SK-N-SH (cell line): ENCODE data around the gene PLD1. TPM values are rescaled to one million over a fixed set of nuclear protein-coding genes. Genes with fewer than 3 reads are reported as not detected.

Experiments used
- CTCF ChIA-PET: fragments of 300-600, 350-600 bp; formaldehyde crosslinking; extraction: SDS; loops from one replicate; lab custom pipeline; 2021; lab: Yijun Ruan, JAX
- POLR2A ChIA-PET: fragments of 350-600 bp; sonication (Branson Sonifier 250); formaldehyde crosslinking; extraction: SDS; loops from one replicate; lab custom pipeline; 2020; ENCODE audit warnings: antibody characterized with exemption, inconsistent platforms; lab: Yijun Ruan, JAX
- DNase-seq: peaks from one replicate; pipeline ENCODE4 v3.0.0; 2012
- H2AFZ ChIP-seq: fragments of 200-600 bp; sonication (generic); 2 replicates; pipeline ENCODE4 v1.8.1; 2016; ENCODE audit warnings: antibody characterized with exemption, mild to moderate bottlenecking, low read depth
- H3F3A ChIP-seq: fragments of 200-600 bp; sonication (generic); replicated peaks from 2 replicates; pipeline ENCODE3; 2016; ENCODE audit warnings: antibody characterized with exemption, mild to moderate bottlenecking; ENCODE audit not compliant: insufficient read depth
- H3K27ac ChIP-seq, 2 experiments: fragments of 200-500 bp in 1 of 2; fragments of 200-600 bp in 1 of 2; sonication (Bioruptor generic) in 1 of 2; sonication (generic), shearing (Covaris generic) in 1 of 2; 2 replicates each; pipeline versions ENCODE4 v1.5.1 to v1.6.1; 2014 to 2016; ENCODE audit warnings: low read depth in 2 of 2, inconsistent platforms in 1 of 2, low read length in 1 of 2, mild to moderate bottlenecking in 1 of 2, mixed read lengths in 1 of 2
- H3K27me3 ChIP-seq: fragments of 200-600 bp; sonication (generic), shearing (Covaris generic); 2 replicates; pipeline ENCODE4 v1.6.1; 2016; ENCODE audit warnings: mixed run types; ENCODE audit not compliant: insufficient read depth
- H3K36me3 ChIP-seq, 2 experiments: fragments of 200-500 bp in 1 of 2; fragments of 200-600 bp in 1 of 2; sonication (Bioruptor generic) in 1 of 2; sonication (generic) in 1 of 2; replicated peaks in 1 of 2; 2 replicates each; pipeline versions ENCODE3 to v1.5.1; 2014 to 2016; ENCODE audit warnings: low read length in 1 of 2, mild to moderate bottlenecking in 1 of 2; ENCODE audit not compliant: insufficient read depth in 2 of 2, control insufficient read depth in 1 of 2
- H3K4me1 ChIP-seq, 2 experiments: fragments of 200-500 bp in 1 of 2; fragments of 200-600 bp in 1 of 2; sonication (Bioruptor generic) in 1 of 2; sonication (generic), shearing (Covaris generic) in 1 of 2; 2 replicates each; pipeline versions ENCODE4 v1.5.1 to v1.6.1; 2014 to 2016; ENCODE audit warnings: low read depth in 1 of 2, low read length in 1 of 2, mixed run types in 1 of 2; ENCODE audit not compliant: insufficient read depth in 2 of 2, control insufficient read depth in 1 of 2
- H3K4me2 ChIP-seq: fragments of 200-600 bp; sonication (generic), shearing (Covaris generic); 2 replicates; pipeline ENCODE4 v1.6.1; 2017; ENCODE audit warnings: mixed run types
- H3K4me3 ChIP-seq, 2 experiments: fragments of 200-500 bp in 1 of 2; fragments of 200-600 bp in 1 of 2; sonication (Bioruptor generic) in 1 of 2; sonication (generic), shearing (Covaris generic) in 1 of 2; 2 replicates each; pipeline versions ENCODE4 v1.5.1 to v1.8.1; 2014 to 2016; ENCODE audit warnings: low read depth in 2 of 2, inconsistent platforms in 1 of 2, low read length in 1 of 2, mild to moderate bottlenecking in 1 of 2, mixed read lengths in 1 of 2, moderate library complexity in 1 of 2
- H3K79me2 ChIP-seq: fragments of 200-600 bp; sonication (generic); 2 replicates; pipeline ENCODE4 v1.8.1; 2017; ENCODE audit warnings: mild to moderate bottlenecking; ENCODE audit not compliant: insufficient read depth
- H3K9ac ChIP-seq: fragments of 200-600 bp; sonication (generic); 2 replicates; pipeline ENCODE4 v1.6.1; 2017; ENCODE audit warnings: mixed run types
- H3K9me2 ChIP-seq: fragments of 200-600 bp; sonication (generic); 2 replicates; pipeline ENCODE4 v1.6.1; 2017; ENCODE audit warnings: mixed run types
- H3K9me3 ChIP-seq: fragments of 200-600 bp; sonication (generic); 2 replicates; pipeline ENCODE4 v1.6.1; 2017; ENCODE audit warnings: mixed run types, mild to moderate bottlenecking, moderate library complexity
- H4K20me1 ChIP-seq: fragments of 200-600 bp; sonication (generic); 2 replicates; pipeline ENCODE4 v1.6.1; 2017; ENCODE audit warnings: mild to moderate bottlenecking, mixed run types; ENCODE audit not compliant: insufficient read depth
- CHD2 ChIP-seq: fragments of 150-350 bp; IDR thresholded peaks from 2 replicates; pipeline ENCODE4 v1.6.1; 2018; ENCODE audit warnings: low read length; ENCODE audit not compliant: partially characterized antibody
- ELF1 ChIP-seq: IDR thresholded peaks from 2 replicates; pipeline ENCODE4 v1.4.0; 2012
- EP300 ChIP-seq, 2 experiments: IDR thresholded peaks; 2 replicates each; pipeline versions ENCODE4 v1.4.0 to v1.6.1; 2012; ENCODE audit warnings: borderline replicate concordance in 1 of 2, low read depth in 1 of 2, low read length in 1 of 2
- GABPA ChIP-seq: IDR thresholded peaks from 2 replicates; pipeline ENCODE4 v1.4.0; 2012; ENCODE audit warnings: low read depth, mild to moderate bottlenecking
- JUND ChIP-seq: IDR thresholded peaks from 2 replicates; pipeline ENCODE4 v1.4.0; 2012
- MEF2A ChIP-seq: IDR thresholded peaks from 2 replicates; pipeline ENCODE4 v1.4.0; 2012; ENCODE audit warnings: low read depth, borderline replicate concordance
- MXI1 ChIP-seq: IDR thresholded peaks from 2 replicates; pipeline ENCODE4 v1.6.1; 2012; ENCODE audit warnings: mild to moderate bottlenecking, low read depth, low read length, improper control_type of control experiment
- NFIC ChIP-seq: IDR thresholded peaks from 2 replicates; pipeline ENCODE4 v1.4.0; 2012; ENCODE audit warnings: borderline replicate concordance
- POLR2AphosphoS5 ChIP-seq: IDR thresholded peaks from 2 replicates; pipeline ENCODE4 v1.6.1; 2012; ENCODE audit warnings: low read depth, low read length
- RAD21 ChIP-seq: IDR thresholded peaks from 2 replicates; pipeline ENCODE4 v1.6.1; 2012; ENCODE audit warnings: mild to moderate bottlenecking, low read length
- RCOR1 ChIP-seq: fragments of 150-350 bp; IDR thresholded peaks from 2 replicates; pipeline ENCODE4 v1.6.1; 2017; ENCODE audit warnings: antibody characterized with exemption, low read length
- RFX5 ChIP-seq: IDR thresholded peaks from 2 replicates; pipeline ENCODE4 v1.6.1; 2012; ENCODE audit warnings: mild to moderate bottlenecking, improper control_type of control experiment, low read length
- RXRA ChIP-seq: IDR thresholded peaks from 2 replicates; pipeline ENCODE4 v1.4.0; 2012; ENCODE audit warnings: low read depth, mild to moderate bottlenecking, borderline replicate concordance
- SIN3A ChIP-seq: IDR thresholded peaks from 2 replicates; pipeline ENCODE4 v1.6.1; 2012; ENCODE audit warnings: low read depth, mild to moderate bottlenecking, low read length, moderate library complexity, borderline replicate concordance
- SMC3 ChIP-seq: IDR thresholded peaks from 2 replicates; pipeline ENCODE4 v1.6.1; 2012; ENCODE audit warnings: low read depth, low read length, improper control_type of control experiment
- WGBS: methylation state at CpG from one replicate; pipeline ENCODE4 v1.1.6; 2017; ENCODE audit warnings: low lambda C conversion rate; 5-methylcytosine and 5-hydroxymethylcytosine counted together
- polyA plus RNA-seq, 3 experiments: library from polyadenylated mRNA; depleted of rRNA; stranded (reverse); fragments of >200 nt; gene quantifications; 2 replicates each; pipeline ENCODE4 v1.2.3, GENCODE V29; 2012
- TF ChIP-seq, protein P1 (sequence below): IDR thresholded peaks from 2 replicates; pipeline ENCODE4 v1.4.0; 2012; ENCODE audit warnings: low read depth
- TF ChIP-seq, protein P2 (sequence below): IDR thresholded peaks from 2 replicates; pipeline ENCODE4; 2012
- TF ChIP-seq, protein P3 (sequence below): fragments of 150-350 bp; IDR thresholded peaks from 2 replicates; pipeline ENCODE4 v1.6.1; 2016; ENCODE audit warnings: mild to moderate bottlenecking, low read depth, low read length
- TF ChIP-seq, protein P4 (sequence below): fragments of 200-600 bp; sonication (generic); IDR thresholded peaks from 2 replicates; pipeline ENCODE4 v1.6.1; 2017; ENCODE audit warnings: antibody characterized with exemption, mild to moderate bottlenecking, moderate library complexity

PLD1 gene
- polyA plus RNA-seq, 1 of the 3 experiments (the other 2 are of a cell fraction): 6.2 TPM

DNA sequence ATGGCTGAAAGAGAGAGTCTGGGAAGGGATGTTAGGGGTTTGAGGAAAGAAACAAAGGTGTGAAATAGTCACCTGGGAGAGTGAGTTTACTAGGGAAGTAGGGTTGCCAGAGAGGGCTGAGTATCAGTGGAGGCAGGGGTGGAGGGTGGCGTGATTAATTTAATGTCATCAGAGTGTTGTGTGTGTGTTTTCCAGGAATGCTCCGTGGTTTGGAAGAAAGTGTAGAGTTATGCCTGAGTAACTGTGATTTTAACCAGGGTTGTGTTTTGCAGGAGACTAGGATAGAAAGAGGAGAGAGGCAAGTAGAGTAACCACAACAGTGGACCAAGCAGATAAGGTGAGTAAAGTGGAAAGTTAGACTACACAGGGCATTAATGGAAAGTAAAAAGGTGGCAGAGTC lies 27.2 kb downstream of the PLD1 start:
- H2AFZ ChIP-seq: no peak overlapping the region
- H3F3A ChIP-seq: peaks cover 18% of the 10 kb centered on the region
- H3K27me3 ChIP-seq: no peaks in the 10 kb centered on the region
- CTCF ChIA-PET: no interaction called here
- H3K79me2 ChIP-seq: no peaks in the 10 kb centered on the region
- H3K4me1 ChIP-seq: no peaks in the 10 kb centered on the region
- H3K9me3 ChIP-seq: no peaks in the 10 kb centered on the region
- DNase-seq: no peak
- no peak overlapping the region for H3K4me2 ChIP-seq
- TF ChIP-seq NFIC (no peak), GABPA (no peak), RAD21 (no peak), SIN3A (no peak), MXI1 (no peak), MEF2A (no peak), ELF1 (no peak), RCOR1 (no peak), POLR2AphosphoS5 (no peak), JUND (no peak), SMC3 (no peak), RFX5 (no peak), RXRA (no peak), CHD2 (no peak), EP300 (IDR thresholded peaks at IDR 0.05; ENCODE audit: borderline replicate concordance in 1 of 2, low read depth in 1 of 2, low read length in 1 of 2) (no peak)
- TF ChIP-seq, protein P1, sequence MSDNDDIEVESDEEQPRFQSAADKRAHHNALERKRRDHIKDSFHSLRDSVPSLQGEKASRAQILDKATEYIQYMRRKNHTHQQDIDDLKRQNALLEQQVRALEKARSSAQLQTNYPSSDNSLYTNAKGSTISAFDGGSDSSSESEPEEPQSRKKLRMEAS: no peak
- TF ChIP-seq, protein P2, sequence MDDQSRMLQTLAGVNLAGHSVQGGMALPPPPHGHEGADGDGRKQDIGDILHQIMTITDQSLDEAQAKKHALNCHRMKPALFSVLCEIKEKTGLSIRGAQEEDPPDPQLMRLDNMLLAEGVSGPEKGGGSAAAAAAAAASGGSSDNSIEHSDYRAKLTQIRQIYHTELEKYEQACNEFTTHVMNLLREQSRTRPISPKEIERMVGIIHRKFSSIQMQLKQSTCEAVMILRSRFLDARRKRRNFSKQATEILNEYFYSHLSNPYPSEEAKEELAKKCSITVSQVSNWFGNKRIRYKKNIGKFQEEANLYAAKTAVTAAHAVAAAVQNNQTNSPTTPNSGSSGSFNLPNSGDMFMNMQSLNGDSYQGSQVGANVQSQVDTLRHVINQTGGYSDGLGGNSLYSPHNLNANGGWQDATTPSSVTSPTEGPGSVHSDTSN: no peak
- TF ChIP-seq, protein P3, sequence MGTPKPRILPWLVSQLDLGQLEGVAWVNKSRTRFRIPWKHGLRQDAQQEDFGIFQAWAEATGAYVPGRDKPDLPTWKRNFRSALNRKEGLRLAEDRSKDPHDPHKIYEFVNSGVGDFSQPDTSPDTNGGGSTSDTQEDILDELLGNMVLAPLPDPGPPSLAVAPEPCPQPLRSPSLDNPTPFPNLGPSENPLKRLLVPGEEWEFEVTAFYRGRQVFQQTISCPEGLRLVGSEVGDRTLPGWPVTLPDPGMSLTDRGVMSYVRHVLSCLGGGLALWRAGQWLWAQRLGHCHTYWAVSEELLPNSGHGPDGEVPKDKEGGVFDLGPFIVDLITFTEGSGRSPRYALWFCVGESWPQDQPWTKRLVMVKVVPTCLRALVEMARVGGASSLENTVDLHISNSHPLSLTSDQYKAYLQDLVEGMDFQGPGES: no peak
- TF ChIP-seq, protein P4, sequence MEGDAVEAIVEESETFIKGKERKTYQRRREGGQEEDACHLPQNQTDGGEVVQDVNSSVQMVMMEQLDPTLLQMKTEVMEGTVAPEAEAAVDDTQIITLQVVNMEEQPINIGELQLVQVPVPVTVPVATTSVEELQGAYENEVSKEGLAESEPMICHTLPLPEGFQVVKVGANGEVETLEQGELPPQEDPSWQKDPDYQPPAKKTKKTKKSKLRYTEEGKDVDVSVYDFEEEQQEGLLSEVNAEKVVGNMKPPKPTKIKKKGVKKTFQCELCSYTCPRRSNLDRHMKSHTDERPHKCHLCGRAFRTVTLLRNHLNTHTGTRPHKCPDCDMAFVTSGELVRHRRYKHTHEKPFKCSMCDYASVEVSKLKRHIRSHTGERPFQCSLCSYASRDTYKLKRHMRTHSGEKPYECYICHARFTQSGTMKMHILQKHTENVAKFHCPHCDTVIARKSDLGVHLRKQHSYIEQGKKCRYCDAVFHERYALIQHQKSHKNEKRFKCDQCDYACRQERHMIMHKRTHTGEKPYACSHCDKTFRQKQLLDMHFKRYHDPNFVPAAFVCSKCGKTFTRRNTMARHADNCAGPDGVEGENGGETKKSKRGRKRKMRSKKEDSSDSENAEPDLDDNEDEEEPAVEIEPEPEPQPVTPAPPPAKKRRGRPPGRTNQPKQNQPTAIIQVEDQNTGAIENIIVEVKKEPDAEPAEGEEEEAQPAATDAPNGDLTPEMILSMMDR: no peak
- no peak overlapping the region for H3K9ac ChIP-seq
- H3K36me3 ChIP-seq: no peaks in the 10 kb centered on the region
- WGBS: 70% methylated on average over 2 of the region's 2 CpGs
- H3K27ac ChIP-seq: no peak overlapping the region
- POLR2A ChIA-PET: no interaction called here
- H3K4me3 ChIP-seq: no peak overlapping the region
- no peaks in the 10 kb centered on the region for H4K20me1 ChIP-seq
- H3K9me2 ChIP-seq: no peaks in the 10 kb centered on the region
